ENCODE results near the gene JAK1. TPM values are rescaled to one million over a fixed set of nuclear protein-coding genes. Genes with fewer than 3 reads are reported as not detected.
A peak's percentile ranks its signal among the peaks of the same experiment; 100 is the strongest.

JAK1 gene
- total RNA-seq, 4 donors from 2014 or later: 112 to 158 (median 135) TPM

GRCh38 chr1:64871256-64871655 is 95.1 kb downstream of the JAK1 start:
- Histone ChIP-seq H3K9me3 (no peaks in the 10 kb centered on the region), H3K36me3 (peaks cover 36 to 95% (median 82%) of the 10 kb centered on the region in 4 donors), H3K27ac (replicated peaks in 1 of 4) (no peak overlapping the region), H3K4me1 (peaks cover 0 to 7% (median 0%) of the 10 kb centered on the region in 4 donors), H3K4me3 (no peak overlapping the region), H3K27me3 (no peaks in the 10 kb centered on the region)
- TF ChIP-seq, protein P1, sequence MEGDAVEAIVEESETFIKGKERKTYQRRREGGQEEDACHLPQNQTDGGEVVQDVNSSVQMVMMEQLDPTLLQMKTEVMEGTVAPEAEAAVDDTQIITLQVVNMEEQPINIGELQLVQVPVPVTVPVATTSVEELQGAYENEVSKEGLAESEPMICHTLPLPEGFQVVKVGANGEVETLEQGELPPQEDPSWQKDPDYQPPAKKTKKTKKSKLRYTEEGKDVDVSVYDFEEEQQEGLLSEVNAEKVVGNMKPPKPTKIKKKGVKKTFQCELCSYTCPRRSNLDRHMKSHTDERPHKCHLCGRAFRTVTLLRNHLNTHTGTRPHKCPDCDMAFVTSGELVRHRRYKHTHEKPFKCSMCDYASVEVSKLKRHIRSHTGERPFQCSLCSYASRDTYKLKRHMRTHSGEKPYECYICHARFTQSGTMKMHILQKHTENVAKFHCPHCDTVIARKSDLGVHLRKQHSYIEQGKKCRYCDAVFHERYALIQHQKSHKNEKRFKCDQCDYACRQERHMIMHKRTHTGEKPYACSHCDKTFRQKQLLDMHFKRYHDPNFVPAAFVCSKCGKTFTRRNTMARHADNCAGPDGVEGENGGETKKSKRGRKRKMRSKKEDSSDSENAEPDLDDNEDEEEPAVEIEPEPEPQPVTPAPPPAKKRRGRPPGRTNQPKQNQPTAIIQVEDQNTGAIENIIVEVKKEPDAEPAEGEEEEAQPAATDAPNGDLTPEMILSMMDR (IDR thresholded peaks at IDR 0.05): no peak
- no peak for TF ChIP-seq POLR2A (IDR thresholded peaks at IDR 0.05; ENCODE audit: low read depth)
- no peak for TF ChIP-seq EP300 (IDR thresholded peaks at IDR 0.05)
- TF ChIP-seq POLR2AphosphoS5 (IDR thresholded peaks at IDR 0.05): no peak
- intact Hi-C loops (cut with DNase I): no loop called here
- WGBS: 90% methylated on average over 8 of the region's 8 CpGs
- no peak for DNase-seq (ENCODE audit: extremely low spot score)

DNA sequence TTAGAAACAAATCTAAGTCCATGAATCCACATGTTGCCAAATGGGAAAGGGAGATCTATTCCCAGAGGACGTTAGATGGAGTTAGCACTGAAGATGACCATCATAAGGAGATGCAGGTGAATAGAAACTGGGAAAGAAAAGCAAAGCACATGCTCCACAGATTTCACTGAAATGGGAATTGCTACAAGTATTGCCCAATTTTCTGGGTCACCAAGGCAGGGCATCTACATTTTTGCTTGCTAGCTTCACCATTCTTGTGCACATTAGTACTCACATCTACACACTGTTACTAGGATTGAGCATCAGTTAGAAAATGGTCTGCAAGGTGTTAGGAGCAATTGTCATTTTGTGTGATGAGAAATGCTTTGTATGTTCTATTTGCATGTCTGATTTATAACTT is 99.1 kb downstream of the JAK1 start:
- TF ChIP-seq, protein P1 (IDR thresholded peaks at IDR 0.05): no peak
- TF ChIP-seq POLR2A (IDR thresholded peaks at IDR 0.05; ENCODE audit: low read depth): no peak
- TF ChIP-seq POLR2AphosphoS5 (IDR thresholded peaks at IDR 0.05): no peak
- TF ChIP-seq EP300 (IDR thresholded peaks at IDR 0.05): no peak
- Histone ChIP-seq H3K4me1 (peaks cover 0 to 10% (median 1%) of the 10 kb centered on the region in 4 donors), H3K9me3 (no peaks in the 10 kb centered on the region), H3K4me3 (no peak overlapping the region), H3K27ac (replicated peaks in 1 of 4) (no peak overlapping the region), H3K27me3 (no peaks in the 10 kb centered on the region), H3K36me3 (peaks cover 8 to 85% (median 69%) of the 10 kb centered on the region in 4 donors)
- DNase-seq (ENCODE audit: extremely low spot score): no peak
- intact Hi-C loops (cut with DNase I): loop anchor here (10.0 kb wide), 1 partner anchor 208 kb away; no protein-coding TSS in a partner anchor
- 92% methylated on average over 1 of the region's 1 CpG for WGBS

DNA sequence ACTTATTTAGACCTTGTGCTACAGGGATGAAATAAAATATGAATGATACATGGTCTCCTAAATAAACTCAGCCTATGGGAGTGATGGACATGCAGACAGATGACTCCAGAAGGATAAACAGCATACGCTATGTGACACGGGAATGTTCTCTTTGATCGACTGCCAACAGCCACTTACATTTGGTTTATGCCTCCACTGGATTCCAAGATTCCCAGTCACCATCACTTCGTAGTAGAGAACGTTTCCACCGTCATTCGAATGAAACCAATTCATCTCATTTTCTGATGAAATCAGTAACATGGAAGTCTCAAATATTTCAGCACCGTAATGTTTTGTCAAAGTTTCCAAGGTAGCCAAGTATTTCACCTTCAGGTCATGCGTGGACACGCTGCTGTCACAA is 99.7 kb downstream of the JAK1 start:
- no peaks in the 10 kb centered on the region for H3K9me3 ChIP-seq
- WGBS: 89% methylated on average over 10 of the region's 10 CpGs
- H3K27ac ChIP-seq (replicated peaks in 1 of 4): no peak overlapping the region
- H3K4me3 ChIP-seq: no peak overlapping the region
- no peaks in the 10 kb centered on the region for H3K27me3 ChIP-seq
- H3K4me1 ChIP-seq: peaks cover 0 to 10% (median 2%) of the 10 kb centered on the region in 4 donors
- H3K36me3 ChIP-seq: peaks cover 7 to 85% (median 68%) of the 10 kb centered on the region in 4 donors
- DNase-seq (ENCODE audit: extremely low spot score): no peak
- TF ChIP-seq EP300 (IDR thresholded peaks at IDR 0.05) (no peak), POLR2AphosphoS5 (IDR thresholded peaks at IDR 0.05) (no peak), POLR2A (IDR thresholded peaks at IDR 0.05; ENCODE audit: low read depth) (no peak)
- TF ChIP-seq, protein P1 (IDR thresholded peaks at IDR 0.05): no peak
- intact Hi-C loops (cut with DNase I): loop anchor here (10.0 kb wide), 1 partner anchor 208 kb away; no protein-coding TSS in a partner anchor

DNA sequence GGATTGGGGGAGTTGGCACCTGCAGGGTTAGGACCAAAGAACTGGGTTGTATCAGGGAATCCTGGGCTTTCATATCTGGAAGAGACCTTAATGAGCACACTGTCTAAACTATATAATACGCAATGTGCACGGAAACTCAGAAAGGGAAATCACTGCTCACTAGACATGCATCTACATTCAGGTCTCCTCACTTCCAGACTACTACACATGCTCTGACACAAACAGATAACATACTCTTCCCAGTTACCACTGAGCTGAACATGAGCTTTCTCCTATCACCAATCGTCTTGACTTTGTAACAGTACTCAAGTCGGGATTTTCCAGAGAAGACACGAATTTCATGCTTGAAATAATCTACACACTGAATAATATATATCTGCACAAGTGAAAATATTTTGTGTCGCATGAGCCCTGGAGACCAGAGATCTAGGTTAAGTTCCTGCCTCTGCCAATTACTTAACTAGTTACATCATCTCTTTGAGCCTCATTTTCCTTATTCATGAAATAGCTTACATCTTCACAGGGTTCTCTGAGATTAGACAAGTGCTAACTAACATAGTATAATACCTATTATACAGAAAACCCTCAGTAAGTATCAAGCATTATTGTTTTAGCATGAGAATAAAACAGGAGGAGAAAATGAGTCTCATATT is 101.1 kb downstream of the JAK1 start:
- no peak overlapping the region for H3K4me3 ChIP-seq
- no peaks in the 10 kb centered on the region for H3K27me3 ChIP-seq
- peaks cover 8 to 83% (median 62%) of the 10 kb centered on the region in 4 donors for H3K36me3 ChIP-seq
- 89% methylated on average over 6 of the region's 6 CpGs for WGBS
- peak overlapping the region in 3 of 4 donors; percentile 10 to 52 (median 14) for H3K27ac ChIP-seq (replicated peaks in 1 of 4)
- intact Hi-C loops (cut with DNase I): loop anchor here (10.0 kb wide), 1 partner anchor 210 kb away; no protein-coding TSS in a partner anchor
- TF ChIP-seq, protein P1 (IDR thresholded peaks at IDR 0.05): no peak
- no peak for TF ChIP-seq EP300 (IDR thresholded peaks at IDR 0.05)
- no peak for TF ChIP-seq POLR2A (IDR thresholded peaks at IDR 0.05; ENCODE audit: low read depth)
- no peak for TF ChIP-seq POLR2AphosphoS5 (IDR thresholded peaks at IDR 0.05)
- H3K4me1 ChIP-seq: peaks cover 0 to 10% (median 3%) of the 10 kb centered on the region in 4 donors
- no peak for DNase-seq (ENCODE audit: extremely low spot score)
- no peaks in the 10 kb centered on the region for H3K9me3 ChIP-seq

Data from esophagus muscularis mucosa (tissue), 4 donors.